A673 (cell line): ENCODE measurements around the gene DROSHA. TPM values are rescaled to one million over a fixed set of nuclear protein-coding genes. Genes with fewer than 3 reads are reported as not detected.

ENCODE experiments used
- BruUV-seq: library from RNA; stranded (reverse); fragments of 400-500 nt; replicated peaks from 2 replicates; lab custom pipeline; 2021; lab: Mats Ljungman, UMichigan
- CTCF ChIA-PET: fragments of 300-600 bp; sonication (Branson Sonifier 250); formaldehyde crosslinking; loops from one replicate; lab custom pipeline; 2022; ENCODE audit warnings: antibody characterized with exemption; lab: Charles Lee
- POLR2A ChIA-PET: fragments of 300-600 bp; sonication (Branson Sonifier 250); formaldehyde crosslinking; loops from one replicate; lab custom pipeline; 2022; ENCODE audit warnings: antibody characterized with exemption; ENCODE audit not compliant: low non-redundant PET; lab: Charles Lee
- DNase-seq: peaks from one replicate; pipeline ENCODE4 v3.0.0-alpha.2; 2015; ENCODE audit warnings: low spot score
- H3K27ac ChIP-seq: fragments of 200-600 bp; sonication (generic); 2 replicates; pipeline ENCODE4 v1.5.1; 2016; ENCODE audit warnings: mixed run types, low read depth, mild to moderate bottlenecking, mixed read lengths, antibody characterized with exemption, low read length; ENCODE audit not compliant: poor library complexity, severe bottlenecking
- H3K27me3 ChIP-seq: fragments of 200-600 bp; sonication (generic); replicated peaks from 2 replicates; pipeline ENCODE4 v1.6.1; 2017; ENCODE audit warnings: mixed run types, low read depth, mild to moderate bottlenecking, mixed read lengths, antibody characterized with exemption, low read length; ENCODE audit not compliant: insufficient read depth, poor library complexity
- H3K36me3 ChIP-seq: fragments of 200-600 bp; sonication (generic); 2 replicates; pipeline ENCODE4 v1.6.1; 2016; ENCODE audit warnings: mixed run types, mild to moderate bottlenecking, mixed read lengths, antibody characterized with exemption, low read length; ENCODE audit not compliant: insufficient read depth, poor library complexity, severe bottlenecking
- H3K4me1 ChIP-seq: fragments of 200-600 bp; sonication (generic); 2 replicates; pipeline ENCODE4 v1.6.1; 2017; ENCODE audit warnings: mixed run types, mild to moderate bottlenecking, mixed read lengths, antibody characterized with exemption, low read length; ENCODE audit not compliant: insufficient read depth, poor library complexity, severe bottlenecking
- H3K4me3 ChIP-seq: fragments of 200-600 bp; sonication (generic); 2 replicates; pipeline ENCODE4 v1.5.1; 2016; ENCODE audit warnings: low read depth, mixed run types, mild to moderate bottlenecking, mixed read lengths, low read length; ENCODE audit not compliant: poor library complexity, severe bottlenecking
- H3K9me3 ChIP-seq: fragments of 200-600 bp; sonication (generic); 2 replicates; pipeline ENCODE4 v1.6.1; 2016; ENCODE audit warnings: mixed run types, low read depth, mild to moderate bottlenecking, mixed read lengths, antibody characterized with exemption, low read length; ENCODE audit not compliant: poor library complexity, severe bottlenecking
- CTCF ChIP-seq: fragments of 300-800, 200-600 bp; sonication (generic); conservative IDR thresholded peaks from 2 replicates; pipeline ENCODE4 v1.5.1; 2017; ENCODE audit warnings: low read depth, mild to moderate bottlenecking, antibody characterized with exemption, low read length, moderate library complexity, mixed read lengths
- EZH2 ChIP-seq: fragments of 200-600 bp; sonication (generic); IDR thresholded peaks from 2 replicates; pipeline ENCODE4 v1.6.1; 2017; ENCODE audit warnings: borderline replicate concordance, low read depth, mild to moderate bottlenecking, mixed read lengths, antibody characterized with exemption, low read length; ENCODE audit not compliant: poor library complexity, severe bottlenecking
- intact Hi-C: fragments of 100-400 bp; cut with micrococcal nuclease; formaldehyde crosslinking; loops from one replicate; pipeline ENCODE4 v1.10.0; 2022; ENCODE audit not compliant: unreplicated experiment
- total RNA-seq: library from RNA; stranded (reverse); gene quantifications from 2 replicates; pipeline ENCODE4 v1.2.3, GENCODE V29; 2021

Gene DROSHA
- total RNA-seq, 1 experiment from 2014 or later: 143 TPM

- no peaks in the 10 kb centered on the region for H3K27me3 ChIP-seq
- H3K9me3 ChIP-seq: no peaks in the 10 kb centered on the region
- H3K27ac ChIP-seq: no peak overlapping the region
- no peak for TF ChIP-seq CTCF
- TF ChIP-seq EZH2: no peak
- POLR2A ChIA-PET: no interaction called here
- H3K4me3 ChIP-seq: no peak overlapping the region
- CTCF ChIA-PET: no interaction called here
- no TSS peak for BruUV-seq
- intact Hi-C loops: no loop called here
- H3K36me3 ChIP-seq: no peaks in the 10 kb centered on the region
- DNase-seq: no peak
- H3K4me1 ChIP-seq: no peaks in the 10 kb centered on the region
These were observed 145.9 kb downstream of the DROSHA start for GRCh38 chr5:31385774-31386537.

DNA sequence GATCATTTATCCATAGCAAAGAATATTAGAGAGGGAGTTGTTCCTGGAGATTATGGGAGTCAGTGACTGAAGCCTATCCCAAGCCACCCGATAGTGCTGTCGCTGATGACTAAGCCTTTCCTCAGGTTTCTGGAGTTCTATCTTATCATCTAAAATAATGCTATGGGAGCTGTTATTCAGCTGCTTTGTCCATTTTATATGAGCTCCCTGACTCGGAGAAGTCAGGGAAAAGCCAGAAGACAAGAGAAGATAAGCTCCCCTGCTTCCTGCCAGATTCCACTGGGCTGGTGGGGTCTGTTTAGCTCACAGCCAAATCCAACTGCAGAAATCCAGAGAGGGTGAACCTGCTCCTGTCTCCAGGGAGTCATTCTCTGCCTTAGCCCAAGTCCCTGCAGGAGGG, 148.2 kb downstream of the DROSHA start:
- ChIA-PET POLR2A (no interaction called here), CTCF (no interaction called here)
- Histone ChIP-seq H3K9me3 (no peaks in the 10 kb centered on the region), H3K27me3 (no peaks in the 10 kb centered on the region), H3K27ac (no peak overlapping the region), H3K4me1 (no peaks in the 10 kb centered on the region), H3K36me3 (no peaks in the 10 kb centered on the region), H3K4me3 (no peak overlapping the region)
- no TSS peak for BruUV-seq
- TF ChIP-seq CTCF: no peak
- no peak for TF ChIP-seq EZH2
- DNase-seq: no peak
- intact Hi-C loops: no loop called here

- Histone ChIP-seq H3K4me3 (no peak overlapping the region), H3K27me3 (no peaks in the 10 kb centered on the region), H3K27ac (no peak overlapping the region), H3K36me3 (no peaks in the 10 kb centered on the region), H3K9me3 (no peaks in the 10 kb centered on the region), H3K4me1 (no peaks in the 10 kb centered on the region)
- intact Hi-C loops: no loop called here
- no peak for DNase-seq
- no TSS peak for BruUV-seq
- CTCF ChIA-PET: no interaction called here
- POLR2A ChIA-PET: no interaction called here
- TF ChIP-seq CTCF (no peak), EZH2 (no peak)
These were observed 149.6 kb downstream of the DROSHA start for GRCh38 chr5:31382051-31382878.
